HG02885 (cell line): ENCODE results near the gene HOXD1.

Experiments used
- ATAC-seq: cut with Tn5 transposase; IDR thresholded peaks from one replicate; pipeline ENCODE4 v1.9.1; 2021; ENCODE audit warnings: mild to moderate bottlenecking; ENCODE audit not compliant: unreplicated experiment, poor library complexity

Gene HOXD1

DNA sequence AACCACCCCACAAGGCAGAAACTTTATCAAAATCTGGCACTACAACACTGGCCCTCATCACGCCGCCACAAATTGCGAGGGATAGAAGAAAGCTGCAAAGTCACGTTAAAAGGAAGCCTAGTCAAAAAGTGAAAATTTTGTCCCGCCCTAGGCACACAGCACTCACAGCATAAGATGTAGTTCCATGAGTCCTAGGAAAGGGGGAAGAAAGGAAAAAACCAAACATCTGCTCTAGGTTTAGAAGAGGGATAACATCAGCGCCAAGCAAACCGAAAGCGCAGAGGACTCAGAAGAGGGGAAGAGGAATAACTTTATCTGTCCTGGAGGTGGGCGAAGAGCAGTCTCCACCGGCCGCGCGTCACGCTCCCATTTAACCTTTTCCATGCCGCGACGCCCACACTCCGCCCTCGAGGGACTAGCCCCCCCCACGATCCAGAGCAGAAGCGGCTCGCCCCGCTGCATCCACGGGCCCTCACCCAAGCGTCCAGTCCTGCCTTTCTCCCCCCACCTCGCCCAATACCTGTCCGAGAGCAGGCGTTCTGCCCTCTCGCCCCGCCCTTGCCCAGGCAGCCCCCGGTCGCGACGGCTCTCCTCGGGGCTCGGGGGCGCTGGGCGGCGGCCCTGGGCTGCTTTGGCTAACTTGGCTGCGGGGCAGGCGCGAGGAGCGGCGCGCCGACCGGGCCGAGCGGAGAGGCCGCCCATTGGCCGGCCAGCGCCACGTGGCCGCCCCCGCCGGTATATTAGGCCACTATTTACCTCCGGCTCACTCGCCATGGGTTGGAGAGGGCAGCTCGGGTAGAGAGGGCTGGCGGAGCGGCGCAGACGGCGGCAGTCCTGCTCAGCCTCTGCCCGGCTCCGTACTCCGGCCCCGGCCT is at the start of gene HOXD1:
Gene HOXD1, plus strand, starts transcription at position 770 of the 875 bp plus-strand sequence. CDS start 134 bp downstream, outside the sequence.
- peak; percentile 67 for ATAC-seq

DNA sequence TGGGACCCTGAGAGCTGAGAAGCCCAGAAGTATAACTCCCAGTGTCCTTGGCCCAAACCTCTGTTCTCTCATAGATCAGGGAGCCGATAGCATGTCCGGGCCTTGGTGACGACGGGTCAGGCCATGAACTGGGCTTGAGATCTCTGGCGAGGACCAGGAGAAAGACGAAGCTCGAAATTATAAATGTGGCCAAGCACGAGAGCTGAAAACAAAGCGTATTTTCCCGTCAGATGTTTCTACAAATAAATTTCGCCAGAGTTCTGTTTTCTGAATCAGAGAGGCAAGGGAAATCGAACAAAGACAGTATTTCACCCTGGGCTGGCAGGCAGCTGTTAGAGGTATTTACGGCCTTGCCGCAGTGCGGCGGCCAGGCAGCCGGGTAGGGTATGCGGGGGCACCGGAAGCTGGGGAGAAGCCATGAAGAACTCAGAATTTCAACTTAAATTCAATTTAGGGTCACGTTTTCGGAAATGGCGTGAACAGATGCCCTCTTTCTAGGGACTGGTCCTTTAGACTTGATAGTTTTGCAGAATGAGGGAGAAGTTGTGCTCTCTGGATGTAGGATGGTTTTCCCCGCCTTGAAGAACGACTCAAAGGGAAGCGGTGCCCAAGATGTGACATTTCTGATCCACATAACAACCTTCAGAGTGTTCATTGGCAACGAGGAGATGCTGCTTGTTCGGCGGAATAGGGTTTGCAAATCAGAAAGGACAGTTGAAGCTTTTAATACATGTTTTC is 49.4 kb upstream of the HOXD1 start:
- no peak for ATAC-seq

DNA sequence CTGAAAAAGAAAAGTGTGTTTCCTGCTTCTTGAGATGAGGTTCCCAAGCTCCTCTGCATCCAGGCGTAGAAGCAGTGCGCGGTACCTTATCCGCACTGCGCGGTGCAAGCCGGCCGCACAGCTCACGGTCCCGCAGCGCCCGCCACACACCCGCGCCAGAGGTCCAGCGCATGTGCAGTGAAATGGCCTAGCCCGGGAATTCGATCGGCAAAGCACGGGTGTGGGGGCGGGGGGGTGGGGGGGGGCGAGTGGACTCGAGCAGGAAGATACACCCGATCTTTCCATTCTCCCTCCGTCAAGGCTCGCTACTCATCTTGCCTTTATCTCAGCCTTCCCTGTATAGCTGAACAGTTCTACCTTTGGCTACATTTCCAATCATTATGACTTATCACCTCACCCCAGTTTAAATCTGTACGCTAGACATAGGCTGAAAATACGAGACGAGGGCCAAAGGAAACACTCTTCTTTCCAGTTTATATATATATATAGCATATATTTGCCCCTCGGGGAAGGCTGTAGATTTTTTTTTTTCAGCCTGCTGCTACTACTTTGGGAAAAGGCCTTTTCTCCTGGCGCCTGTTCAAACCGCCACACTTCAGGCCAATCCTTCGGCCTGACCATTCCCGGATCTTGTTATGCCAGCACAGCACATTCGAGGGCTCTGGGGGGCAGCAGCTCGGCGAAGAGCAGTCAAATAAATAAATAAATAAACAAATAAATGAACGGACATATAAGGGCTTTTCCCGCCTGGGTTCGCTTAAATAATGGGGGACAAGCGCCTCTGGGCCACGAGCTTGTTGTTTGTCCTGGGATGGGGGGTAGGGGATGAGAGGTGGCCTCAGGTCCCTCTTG is 48.6 kb upstream of the HOXD1 start:
- ATAC-seq: no peak

DNA sequence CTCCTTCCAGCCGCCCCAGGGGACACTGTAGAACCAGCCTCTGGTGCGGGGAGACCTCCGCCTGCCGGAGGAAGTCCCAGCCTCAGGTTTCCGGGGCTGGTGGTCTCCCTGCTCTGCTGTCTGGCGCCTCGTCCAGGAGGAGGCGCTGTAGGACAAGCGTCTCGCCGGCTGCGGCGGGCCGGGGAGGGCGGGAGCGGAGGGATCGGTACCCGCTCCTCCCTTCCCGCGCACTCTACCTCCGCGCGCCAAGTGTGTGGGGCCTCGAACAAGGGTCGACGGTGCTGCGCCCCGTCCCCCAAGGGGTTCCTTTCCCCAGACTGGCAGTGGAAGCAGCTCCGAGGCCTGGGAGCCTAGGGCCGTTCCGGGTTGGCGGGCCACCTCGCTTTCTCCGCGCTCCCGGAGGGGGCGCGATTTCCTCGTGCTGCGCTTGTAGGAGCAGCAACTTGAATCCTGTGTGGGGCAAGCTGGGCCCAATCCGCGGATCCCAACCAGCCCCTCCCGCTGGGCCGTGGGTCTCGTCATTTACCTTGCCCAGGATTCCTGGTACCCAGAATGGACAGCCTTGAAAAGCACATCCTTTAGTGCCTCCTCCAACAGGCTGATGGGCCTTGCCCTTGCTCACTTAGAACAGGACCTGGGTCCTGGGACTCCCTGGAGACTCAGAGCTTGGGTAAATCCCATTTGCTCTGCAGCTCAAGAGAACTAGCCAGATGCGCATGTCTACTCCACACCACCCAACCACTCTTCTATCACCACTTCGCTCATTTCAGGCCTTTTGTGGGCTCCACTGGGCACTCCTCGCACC is 47.8 kb upstream of the HOXD1 start:
- peak; percentile 92 for ATAC-seq

DNA sequence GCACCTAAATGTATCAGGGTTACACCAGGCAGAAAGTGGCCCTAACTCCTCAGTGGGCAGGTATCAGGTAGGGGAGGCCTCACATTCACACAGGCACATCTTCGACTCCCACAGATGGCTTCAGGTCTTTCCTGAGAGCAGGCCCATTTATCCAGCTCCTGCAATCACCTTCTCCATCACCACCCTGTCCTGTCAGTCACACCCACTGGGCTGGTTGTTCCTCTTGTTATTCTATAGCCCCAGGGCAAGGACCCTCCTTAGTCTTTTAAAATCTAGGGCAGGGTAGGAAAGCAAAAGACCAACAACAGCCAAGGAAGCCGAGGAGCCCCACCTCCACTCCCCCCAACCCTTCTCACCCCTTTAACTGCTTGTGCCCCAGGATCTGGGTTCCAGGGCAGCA is 46.2 kb upstream of the HOXD1 start:
- ATAC-seq: no peak

DNA sequence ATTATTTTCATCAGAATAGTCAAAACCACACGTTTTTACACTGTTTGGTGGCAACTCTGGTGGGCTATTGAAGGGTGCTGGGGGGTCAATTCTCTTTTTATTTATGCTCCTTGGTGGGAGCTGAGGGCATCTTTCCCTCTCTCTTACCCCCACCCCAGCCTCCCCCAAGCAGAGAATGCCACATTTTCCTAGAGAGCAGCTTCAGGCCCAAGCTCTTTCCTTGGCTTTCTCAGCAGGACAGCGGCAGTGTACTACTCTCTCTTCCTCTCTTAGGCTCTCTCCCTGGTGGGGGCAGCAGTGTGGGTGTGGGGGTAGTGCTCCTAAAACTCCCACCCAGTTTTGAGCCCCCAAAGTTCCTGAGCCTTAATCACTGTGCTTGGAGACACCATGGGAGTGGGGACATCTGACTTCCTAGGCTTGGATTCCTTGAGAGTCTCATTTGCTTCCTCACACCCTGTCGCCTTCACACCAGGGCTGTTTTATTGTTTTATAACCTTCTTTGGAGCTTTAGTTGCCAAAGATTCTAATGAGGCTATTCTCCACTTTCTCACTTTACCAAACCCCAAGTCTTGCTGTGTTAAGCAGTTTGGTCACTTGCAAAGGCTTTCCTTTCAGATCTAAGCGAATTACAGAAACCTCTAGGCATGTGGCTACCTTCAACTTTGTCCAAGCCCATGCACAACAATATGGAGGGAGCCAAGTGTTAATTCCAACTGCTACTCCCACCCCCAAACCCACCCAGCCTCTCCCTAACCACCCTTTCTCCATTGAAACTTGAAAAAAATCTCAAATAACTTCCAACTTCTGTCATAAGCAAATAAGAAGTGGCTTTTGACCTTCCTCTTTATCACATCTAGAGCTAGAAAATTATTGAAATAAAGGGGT is 43.1 kb upstream of the HOXD1 start:
- no peak for ATAC-seq

DNA sequence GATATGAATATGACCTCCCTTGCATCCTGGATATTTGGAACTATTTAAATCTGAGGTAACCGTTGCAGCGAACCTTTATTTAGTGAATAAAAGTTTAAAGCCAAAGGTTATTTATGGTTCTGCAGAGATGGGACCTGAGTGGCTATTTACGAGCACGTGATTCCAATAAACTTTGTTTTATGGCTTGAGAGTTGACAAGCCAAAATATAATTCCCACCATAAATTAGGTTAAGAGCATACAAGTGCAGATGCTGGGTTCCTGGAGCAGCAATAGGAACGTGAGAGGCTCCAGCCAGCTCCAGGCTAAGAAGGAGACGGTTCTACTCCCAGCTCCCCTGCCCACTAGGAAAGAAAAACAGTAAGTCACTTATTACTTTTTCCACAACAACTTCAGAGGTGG is 42.4 kb upstream of the HOXD1 start:
- no peak for ATAC-seq

DNA sequence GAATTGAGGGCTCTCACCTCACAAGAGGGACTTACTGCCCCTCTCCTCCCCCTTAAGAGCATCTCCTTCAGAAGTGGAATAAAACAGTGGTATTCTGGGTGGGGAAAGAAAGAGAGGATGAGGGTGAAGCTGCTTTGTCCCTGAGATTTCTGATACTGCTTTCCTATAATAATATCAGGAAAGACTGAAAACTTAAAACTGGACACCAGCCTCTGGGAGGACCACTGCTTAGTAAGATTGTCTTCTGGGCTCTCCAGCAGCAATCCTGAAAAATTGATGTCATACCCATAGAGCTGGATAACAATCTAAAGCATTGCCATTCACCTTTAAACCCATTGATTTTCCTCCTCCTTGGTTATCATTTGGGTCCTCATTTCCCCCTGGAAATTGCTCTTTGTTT is 41.8 kb upstream of the HOXD1 start:
- ATAC-seq: no peak

DNA sequence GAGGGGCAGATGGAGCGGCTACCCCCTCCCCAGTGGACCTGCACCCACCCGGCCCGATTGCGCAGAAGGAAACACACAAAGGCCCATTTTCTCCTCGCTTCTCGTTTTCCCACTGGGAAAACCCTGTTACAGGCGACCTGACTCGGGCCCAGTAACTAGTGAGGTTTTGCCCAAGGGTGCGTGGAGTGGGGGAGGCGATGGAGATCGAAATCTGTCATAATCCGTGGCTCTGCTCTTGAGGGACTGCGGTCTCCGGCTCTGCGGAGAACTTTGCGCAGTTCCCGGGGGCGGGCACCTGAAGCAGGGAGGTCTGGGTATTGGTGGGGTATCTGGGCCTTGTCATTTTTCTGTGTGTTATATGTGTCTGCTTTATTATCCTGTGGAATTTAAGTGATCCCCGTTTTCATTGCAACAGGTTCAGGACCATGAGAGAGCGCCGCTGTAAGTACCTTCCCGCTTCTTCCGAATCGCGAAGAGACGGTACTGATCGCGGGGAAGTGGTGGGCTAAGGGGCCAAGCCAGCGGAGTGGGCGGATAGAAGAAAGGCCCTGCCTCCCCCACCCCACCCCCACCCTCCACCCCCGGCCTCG is 41.2 kb upstream of the HOXD1 start:
- ATAC-seq: no peak

DNA sequence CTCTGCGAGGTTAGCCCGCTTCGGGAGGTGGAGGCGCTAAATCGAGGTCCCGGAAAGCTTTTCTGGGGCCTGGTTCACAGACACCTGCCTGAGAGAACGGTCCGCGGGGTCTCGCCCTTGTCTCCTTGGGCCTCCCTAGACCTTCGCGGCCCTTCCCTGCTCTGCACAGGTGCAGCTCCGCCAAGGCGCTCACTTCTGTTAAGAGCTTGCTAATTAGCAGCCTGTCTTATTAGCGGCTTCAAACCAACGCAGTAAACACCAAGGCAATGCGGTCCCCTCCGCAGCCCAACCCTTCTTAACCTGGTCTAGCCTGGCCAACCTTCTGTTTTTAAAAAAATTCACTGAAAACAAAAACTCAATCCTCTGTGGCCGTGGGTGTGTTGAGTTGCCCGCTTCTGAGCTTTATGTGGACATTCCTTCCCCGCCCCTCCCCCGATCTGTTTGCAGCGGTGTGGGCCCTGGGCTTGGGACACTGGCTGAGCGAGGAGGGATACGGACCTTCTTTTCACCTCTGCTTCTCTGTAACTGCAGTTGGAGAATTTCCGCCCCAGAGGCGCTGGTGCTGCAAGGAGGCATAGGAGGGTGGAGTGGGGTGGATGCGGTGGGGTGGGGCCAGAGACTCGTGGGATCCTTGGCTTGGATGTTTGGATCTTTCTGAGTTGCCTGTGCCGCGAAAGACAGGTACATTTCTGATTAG is 40.5 kb upstream of the HOXD1 start:
- no peak for ATAC-seq

DNA sequence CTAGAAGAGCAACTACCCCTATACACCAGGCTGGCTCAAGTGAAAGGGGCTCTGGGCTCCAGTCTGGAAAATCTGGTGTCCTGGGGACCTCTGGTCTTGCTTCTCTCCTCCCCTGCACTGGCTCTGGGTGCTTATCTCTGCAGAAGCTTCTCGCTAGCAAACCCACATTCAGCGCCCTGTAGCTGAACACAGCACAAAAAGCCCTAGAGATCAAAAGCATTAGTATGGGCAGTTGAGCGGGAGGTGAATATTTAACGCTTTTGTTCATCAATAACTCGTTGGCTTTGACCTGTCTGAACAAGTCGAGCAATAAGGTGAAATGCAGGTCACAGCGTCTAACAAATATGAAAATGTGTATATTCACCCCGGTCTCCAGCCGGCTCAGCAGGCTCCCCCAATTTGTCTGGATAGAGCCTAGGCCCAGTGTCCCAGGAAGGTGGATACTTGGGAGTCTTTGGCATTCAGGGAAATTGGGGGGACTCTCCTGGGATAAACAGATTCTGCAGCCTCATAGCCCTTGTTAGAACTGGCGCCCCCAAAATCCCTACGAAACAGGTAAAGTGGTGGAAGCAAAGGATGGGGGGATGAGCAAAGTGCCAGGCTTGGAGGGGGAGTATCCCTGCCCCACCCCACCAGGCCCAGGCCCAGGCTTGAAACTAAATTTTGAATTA is 39.6 kb upstream of the HOXD1 start:
- ATAC-seq: no peak

DNA sequence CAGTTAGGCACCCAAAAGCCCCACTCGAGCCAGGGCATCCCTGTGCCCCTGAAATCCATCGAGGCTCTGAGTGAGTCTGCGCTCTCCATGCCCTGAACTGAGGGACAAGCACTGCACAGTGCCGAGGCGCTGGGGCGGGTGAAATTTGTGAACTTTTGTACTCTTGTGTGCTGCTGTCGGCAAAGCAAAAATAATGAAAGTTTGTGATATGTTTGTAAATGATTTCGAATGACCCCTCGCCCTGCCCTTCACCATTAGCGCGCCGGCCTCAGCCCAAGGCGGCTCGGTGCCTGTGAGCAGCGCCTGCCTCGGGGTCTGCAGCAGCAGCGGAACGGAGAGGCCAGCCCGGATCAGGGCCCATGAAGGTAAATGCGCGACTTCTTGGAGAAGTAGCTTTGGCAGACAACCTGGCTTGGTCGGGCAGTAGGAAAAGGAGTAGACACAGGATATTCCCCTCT is 39.0 kb upstream of the HOXD1 start:
- no peak for ATAC-seq

DNA sequence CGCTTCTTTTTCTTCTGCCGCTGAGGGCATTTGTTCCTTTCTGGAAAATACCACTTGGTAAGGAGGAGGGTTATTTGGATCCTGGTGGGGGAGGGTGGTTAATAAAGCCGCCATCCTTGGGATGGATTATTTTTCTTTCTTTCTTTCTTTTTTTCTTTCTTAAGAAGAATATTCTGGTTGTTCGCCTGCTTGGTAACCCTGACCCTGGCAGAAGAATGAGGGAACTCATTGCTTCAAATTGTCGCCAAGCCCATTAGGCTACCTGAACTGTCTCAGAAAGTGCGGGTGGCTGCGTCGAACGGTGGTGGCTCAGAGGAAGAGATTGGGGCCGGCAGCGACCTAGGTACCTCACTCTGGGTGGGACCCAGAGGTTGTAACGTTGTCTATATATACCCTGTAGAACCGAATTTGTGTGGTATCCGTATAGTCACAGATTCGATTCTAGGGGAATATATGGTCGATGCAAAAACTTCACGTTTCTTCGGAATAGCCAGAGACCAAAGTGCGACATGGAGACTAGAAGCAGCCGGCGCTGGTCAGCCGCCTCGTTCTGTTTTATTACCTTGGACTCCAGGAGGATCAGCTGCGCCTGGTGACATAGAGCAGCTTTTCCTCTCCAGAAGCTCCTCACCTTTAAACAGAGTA is 38.4 kb upstream of the HOXD1 start:
- ATAC-seq: no peak

DNA sequence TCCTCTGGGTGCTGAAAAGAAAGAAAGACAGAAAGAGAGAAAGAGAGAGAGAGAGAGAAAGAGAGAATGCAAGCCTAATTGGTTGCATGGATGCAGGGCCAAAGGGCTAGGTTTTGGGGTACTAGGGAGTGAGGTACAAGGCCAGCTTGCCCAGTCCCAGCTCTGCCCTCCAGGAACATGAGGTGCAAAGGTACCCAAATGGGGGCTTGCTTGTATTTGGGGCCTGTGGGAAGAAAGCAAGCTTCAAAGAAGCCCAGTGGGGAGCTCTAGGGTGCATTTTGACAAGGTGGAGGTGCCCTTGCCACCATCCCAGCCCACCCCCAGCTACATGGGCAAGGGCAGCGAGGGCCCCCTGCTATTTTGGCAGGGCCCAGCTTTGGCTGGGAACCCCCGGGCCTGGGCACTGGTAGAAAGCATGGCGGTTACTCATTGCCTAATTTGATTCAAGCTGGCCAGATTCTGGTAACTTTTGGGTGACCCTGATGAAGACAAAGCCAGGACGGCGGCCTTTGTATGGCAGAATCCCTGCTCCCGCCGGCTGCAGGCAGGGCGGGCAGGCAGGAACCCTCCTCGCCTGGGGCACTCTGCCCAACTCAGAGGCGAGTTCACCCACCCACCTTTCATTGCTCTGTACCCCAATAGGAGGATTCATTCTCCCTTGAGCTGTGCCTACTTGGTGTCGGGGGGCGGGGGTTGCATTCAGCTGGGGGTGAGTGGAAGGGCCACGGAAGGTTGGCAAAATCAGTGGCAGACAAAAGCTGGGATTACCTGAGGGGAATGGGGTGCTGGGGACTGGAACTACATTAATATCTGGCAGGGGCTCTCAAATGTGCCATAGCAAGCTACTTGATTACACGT is 37.7 kb upstream of the HOXD1 start:
- ATAC-seq: no peak

DNA sequence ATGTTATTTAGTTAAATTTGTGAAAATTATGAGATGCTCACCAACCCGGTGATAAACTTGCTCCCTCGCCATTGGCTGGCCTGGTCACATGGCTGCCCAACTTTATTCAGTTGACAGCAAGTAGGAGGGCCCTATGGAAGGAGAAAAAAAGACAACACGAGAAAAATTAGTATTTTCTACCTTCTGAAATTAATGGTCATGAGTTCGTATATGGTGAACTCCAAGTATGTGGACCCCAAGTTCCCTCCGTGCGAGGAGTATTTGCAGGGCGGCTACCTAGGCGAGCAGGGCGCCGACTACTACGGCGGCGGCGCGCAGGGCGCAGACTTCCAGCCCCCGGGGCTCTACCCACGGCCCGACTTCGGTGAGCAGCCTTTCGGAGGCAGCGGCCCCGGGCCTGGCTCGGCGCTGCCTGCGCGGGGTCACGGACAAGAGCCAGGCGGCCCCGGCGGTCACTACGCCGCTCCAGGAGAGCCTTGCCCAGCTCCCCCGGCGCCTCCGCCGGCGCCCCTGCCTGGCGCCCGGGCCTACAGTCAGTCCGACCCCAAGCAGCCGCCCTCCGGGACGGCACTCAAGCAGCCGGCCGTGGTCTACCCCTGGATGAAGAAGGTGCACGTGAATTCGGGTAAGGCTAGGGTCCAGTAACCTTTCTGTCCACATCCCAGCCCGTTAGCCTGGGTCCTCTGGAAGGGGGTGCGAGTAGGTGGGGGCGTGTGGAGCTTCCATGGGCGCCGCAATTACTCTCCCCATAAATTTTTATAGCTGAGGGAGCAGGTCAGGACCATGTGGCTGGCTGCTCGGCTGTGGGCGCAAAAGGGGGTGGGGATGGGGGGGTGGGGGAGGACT is 36.8 kb upstream of the HOXD1 start, which contains the start of gene HOXD4:
Gene HOXD4, plus strand, starts transcription at position 109 of the 846 bp plus-strand sequence. Its CDS starts 84 bp downstream, at position 193.
- no peak for ATAC-seq
